Globus pallidus (tissue), 1 donor: Measurements from ENCODE around the gene PHKB.
"Not testable (repeated sequence)": the region's sequence is repeated elsewhere in the genome, so short reads cannot be mapped to it uniquely, and the experiment has no call there.

ENCODE experiments used
- DNase-seq: peaks from one replicate; pipeline ENCODE4 v3.0.0-alpha.2; 2015; ENCODE audit warnings: low spot score

The PHKB gene

DNA sequence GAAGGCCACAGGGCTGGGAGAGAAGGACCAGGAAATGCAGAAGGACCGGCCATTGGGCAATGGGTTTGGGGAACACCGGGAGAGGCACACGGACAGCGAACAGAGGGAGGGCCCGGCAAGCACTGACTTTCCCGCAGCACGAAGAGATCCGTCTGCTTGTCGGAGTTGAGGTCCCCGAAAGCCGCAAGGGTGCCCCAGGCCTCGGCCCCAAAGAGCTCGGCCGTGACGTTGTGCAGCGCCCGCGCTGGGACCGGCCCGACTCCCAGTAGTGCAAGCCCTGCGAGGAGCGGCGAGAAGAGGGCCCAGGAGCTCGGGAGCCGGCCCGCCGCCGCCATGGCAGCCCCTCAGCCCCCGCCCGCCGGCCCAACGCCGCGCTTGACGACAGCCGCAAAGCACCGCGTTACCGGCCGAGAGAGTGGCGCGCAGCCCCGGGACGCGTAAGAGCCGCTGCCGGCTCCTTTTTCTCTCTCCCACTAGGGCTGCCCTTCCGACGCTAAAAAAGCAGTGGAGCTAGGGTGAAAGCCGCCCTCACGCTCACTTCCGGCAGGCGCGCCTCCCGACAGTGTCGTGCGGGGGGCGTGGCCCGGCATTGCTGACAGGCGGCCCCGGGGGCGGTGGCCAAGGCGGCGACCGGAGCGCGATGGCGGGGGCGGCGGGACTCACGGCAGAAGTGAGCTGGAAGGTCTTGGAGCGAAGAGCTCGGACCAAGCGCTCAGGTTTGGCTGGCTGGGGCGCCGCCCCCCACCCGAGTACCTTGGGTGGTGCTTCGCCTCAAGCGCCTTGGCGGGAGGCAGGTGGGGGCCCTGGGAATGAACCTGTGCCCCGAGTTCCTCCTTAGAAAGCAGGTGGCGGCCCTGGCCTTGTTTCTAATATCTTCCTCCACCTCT is at the start of gene PHKB, which contains the start of gene ITFG1:
Gene PHKB (plus strand): TSS at position 621 of the 887 bp plus-strand sequence. CDS start 20 bp downstream, at position 641.
Gene ITFG1 (minus strand): TSS at position 353 of the 887 bp plus-strand sequence. CDS start 18 bp downstream, at position 335.
- DNase-seq: peak; percentile 87

DNA sequence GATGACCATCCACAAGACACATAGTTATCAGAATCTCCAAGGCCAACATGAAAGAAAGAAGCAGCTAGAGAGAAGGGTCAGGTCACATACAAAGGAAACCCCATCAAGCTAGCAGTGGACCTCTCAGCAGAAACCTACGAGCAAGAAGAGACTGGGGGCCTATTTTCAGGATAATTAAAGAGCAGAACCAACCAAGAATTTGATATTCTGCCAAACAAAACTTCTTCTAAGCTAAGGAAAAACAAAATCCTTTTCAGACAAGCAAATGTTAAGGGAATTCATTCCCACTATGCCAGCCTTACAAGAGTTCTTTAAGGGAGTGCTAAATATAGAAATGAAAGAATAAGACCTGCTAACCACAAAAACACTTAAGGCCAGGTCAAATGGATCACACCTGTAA is 48.1 kb upstream of the PHKB start:
- no peak for DNase-seq

DNA sequence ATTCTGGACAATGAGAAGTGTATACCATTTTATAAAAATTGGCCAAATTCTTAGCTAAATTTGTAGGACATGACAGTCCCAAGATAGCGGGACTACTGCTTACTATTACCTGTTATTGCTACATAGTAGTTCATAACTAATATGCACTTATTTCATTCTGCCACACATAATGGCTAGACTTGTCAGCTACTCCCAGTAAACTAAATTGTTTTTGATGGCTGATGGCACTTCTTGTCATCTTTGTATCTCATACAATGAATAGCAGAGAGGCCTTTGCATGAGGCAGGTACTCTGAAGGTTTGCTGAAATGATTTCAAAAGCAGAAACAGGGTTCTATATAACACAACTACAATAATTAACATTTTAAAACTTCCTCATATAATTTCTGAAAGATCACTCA is 44.3 kb upstream of the PHKB start:
- DNase-seq: no peak

DNA sequence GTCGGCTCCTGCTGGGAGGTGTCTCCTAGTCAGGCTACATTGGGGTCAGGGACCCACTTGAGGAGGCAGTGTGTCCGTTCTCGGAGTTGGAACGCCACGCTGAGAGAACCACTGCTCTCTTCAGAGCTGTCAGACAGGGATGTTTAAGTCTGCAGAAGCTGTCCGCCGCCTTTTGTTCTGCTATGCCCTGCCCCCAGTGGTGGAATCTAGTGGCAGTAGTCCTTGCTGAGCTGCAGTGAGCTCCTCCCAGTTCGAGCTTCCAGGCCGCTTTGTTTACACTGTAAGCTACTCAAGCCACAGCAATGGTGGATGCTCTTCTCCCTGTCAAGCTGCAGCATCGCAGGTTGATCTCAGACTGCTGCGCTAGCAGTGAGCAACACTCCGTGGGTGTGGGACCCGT is 36.3 kb upstream of the PHKB start:
- no peak for DNase-seq

DNA sequence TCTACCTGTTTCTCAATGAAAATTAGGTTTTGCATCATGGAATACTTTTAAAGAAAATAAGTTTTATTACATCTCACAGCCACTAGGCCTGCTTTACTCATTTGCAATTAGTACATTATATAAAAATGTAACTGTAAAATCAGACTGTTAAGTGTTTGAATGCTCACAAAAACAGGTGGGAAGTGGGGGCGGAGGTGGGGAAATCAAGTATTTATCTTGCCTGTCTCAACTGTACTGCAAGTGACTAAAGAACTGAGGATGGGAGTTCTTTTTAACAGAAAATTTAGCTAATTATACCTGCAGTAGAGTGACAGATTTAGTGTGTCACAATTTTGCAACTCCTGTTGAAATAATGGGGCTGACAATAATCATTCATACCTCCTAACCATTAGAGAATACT is 34.3 kb upstream of the PHKB start:
- DNase-seq: no peak

DNA sequence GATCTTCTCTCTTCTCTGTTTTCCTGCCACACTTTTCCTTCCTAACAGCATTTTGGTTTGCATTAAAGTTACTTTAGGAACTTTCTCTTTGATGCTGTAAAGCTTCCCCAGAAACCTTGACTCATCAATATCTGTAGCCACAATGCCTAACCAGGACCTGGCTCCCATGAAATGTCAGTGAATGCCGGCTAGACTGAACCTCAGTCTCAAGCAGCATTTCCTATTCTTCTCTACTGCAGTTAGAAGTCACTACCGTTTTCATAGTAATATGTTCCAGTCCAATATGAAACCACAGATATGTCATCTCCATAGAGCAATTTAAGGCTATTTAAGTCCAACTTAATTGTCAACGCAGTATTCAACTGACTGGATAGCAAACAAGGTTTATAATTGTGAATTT is 29.2 kb upstream of the PHKB start:
- DNase-seq: no peak

DNA sequence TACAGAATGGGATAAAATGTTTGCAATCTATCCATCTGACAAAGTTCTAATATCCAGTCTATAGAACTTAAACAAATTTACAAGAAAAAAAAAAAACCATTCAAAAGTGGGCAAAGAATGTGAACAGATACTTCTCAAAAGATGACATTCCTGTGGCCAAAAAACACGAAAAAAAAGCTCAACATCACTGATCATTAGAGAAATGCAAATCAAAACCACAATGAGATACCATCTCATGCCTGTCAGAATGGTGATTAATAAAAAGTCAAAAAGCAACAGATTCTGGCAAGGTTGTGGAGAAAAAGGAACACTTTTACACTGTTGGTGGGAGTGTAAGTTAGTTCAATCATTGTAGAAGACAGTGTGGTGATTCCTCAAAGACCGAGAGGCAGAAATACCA is 26.9 kb upstream of the PHKB start:
- DNase-seq: not testable (repeated sequence)

DNA sequence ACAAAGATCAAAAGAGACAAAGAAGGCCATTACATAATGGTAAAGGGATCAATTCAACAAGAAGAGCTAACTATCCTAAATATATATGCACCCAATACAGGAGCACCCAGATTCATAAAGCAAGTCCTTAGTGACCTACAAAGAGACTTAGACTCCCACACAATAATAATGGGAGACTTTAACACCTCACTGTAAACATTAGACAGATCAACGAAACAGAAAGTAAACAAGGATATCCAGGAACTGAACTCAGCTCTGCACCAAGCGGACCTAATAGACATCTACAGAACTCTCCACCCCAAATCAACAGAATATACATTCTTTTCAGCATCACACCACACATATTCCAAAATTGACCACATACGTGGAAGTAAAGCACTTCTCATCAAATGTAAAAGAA is 21.1 kb upstream of the PHKB start:
- not testable (repeated sequence) for DNase-seq

DNA sequence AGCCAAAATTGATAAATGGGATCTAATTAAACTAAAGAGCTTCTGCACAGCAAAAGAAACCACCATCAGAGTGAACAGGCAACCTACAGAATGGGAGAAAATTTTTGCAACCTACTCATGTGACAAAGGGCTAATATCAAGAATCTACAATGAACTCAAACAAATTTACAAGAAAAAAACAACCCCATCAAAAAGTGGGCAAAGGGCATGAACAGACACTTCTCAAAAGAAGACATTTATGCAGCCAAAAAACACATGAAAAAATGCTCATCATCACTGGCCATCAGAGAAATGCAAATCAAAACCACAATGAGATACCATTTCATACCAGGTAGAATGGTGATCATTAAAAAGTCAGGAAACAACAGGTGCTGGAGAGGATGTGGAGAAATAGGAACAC is 18.2 kb upstream of the PHKB start:
- DNase-seq: not testable (repeated sequence)

DNA sequence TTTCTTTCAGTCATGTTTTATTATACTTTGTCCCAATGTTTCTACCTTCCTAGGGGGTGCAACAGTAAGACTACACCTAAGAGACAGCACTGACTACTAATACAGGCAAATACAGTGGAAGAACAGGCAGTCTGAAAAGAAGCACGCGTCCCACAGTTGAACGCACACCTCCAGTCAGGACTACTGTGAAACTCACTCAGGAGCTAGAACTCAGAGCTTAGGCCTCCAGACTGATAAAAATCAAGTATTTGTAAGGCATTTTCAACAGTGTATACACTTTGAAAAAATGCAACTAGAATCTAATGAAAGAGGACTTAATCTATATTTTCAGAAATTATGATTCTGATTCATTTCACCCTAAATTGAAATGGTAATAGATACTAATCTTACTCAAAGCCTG is 14.7 kb upstream of the PHKB start:
- DNase-seq: no peak

DNA sequence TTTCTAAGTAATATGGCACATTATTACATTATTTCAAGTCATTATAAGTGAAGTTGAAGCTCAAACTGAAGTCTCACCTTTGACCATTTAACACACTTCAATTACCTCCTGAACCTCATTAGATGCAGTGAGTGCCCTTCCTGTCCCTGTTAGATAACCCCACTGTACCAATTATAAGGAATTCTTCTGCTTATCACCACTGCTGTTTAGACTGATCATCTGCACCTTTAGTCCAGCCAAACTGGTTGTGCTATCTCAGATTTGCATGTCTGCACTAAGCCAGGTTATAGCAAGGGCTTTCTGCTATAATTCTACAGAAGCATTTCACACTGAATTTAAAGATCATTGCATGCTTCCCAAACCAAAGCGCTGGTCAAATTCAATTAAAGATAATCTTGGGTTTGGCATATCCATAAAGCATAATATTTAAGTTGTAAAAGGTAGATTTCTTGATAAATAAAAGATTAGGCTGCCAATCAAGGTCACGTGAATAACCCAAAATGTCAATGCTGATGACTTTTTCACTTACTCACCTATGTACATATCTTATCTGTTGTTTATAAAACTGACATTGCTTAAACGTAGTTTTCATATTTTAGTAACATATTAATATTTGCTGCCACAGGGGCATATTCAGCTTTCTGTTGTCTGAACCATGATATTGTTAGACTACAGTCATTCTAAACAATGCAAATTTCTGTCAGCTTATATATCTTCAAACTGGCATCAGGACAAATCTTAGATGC is 12.1 kb upstream of the PHKB start:
- DNase-seq: no peak

DNA sequence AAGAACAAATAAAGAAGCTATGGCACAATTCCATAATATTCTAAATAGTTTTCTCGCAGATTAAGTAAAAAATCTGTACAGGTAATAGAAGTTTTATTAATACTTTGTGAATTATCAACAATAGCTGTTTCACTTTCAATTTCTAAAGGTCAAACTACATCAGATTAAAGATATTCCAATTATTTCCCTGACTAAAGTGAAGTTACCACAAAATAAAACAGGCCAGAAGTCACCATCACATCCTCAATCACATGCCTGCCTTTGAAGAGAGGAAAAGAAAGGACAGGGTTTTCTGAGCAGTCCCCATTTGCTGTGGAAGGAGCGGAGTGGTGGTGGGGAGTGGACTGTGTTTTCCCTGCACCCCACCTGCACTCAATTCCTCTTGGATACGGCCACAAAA is 11.3 kb upstream of the PHKB start:
- DNase-seq: no peak

DNA sequence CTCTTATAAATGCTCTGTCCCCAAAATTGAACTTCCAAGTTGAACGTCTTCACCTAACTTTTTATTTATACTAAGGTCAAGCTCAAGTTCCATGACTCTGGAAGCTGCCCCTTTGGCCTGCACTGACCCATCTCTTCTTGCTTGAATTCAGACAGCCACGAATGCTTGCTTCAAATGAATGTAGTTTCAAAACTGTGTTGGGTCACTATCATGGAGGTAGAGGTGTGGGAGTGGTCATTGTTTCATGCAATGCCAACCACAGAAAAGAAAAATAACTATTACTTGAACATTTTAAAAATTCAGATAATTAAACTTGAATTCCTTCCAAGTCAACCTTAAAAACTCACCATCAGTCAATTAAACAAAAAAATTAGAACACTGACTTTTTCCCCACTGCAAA is 2.8 kb upstream of the PHKB start:
- DNase-seq: no peak

DNA sequence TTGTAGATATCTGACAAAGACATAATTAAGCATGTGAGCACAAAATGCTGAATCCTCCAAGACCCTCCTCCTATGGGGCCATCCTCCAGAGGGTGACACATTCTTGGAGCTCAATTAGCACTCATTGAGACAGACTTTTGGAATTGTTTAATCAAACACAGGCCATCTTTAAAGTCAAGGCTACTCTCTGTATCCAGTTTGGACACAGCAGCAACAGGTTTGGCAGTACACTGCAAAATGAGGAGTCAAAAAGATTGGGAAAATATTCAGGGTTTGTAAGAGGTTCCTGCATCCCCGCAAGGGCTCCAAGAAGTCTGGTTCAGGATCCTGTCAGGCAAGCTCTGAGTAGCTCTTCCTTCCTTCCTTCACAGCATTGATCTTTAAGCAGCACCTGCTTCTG is 1.5 kb upstream of the PHKB start:
- DNase-seq: no peak

DNA sequence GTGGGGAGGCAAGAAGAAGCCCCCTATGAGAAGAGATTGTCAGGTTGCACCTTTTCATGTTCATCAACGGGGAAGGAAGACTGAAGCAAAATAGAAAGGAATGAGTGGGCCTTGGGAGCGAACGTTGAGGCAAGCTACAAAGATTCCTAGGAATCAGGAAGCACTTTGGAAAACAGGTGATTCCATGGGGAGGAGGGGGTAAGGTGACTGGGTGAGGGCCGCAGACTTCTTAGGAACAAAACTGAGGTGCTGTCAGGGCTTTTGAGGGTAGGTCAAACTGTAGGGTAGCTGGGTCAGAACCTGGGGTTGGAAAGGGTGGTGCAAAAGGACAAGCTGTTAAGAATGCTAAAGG is 796 bp upstream of the PHKB start:
- DNase-seq: no peak

DNA sequence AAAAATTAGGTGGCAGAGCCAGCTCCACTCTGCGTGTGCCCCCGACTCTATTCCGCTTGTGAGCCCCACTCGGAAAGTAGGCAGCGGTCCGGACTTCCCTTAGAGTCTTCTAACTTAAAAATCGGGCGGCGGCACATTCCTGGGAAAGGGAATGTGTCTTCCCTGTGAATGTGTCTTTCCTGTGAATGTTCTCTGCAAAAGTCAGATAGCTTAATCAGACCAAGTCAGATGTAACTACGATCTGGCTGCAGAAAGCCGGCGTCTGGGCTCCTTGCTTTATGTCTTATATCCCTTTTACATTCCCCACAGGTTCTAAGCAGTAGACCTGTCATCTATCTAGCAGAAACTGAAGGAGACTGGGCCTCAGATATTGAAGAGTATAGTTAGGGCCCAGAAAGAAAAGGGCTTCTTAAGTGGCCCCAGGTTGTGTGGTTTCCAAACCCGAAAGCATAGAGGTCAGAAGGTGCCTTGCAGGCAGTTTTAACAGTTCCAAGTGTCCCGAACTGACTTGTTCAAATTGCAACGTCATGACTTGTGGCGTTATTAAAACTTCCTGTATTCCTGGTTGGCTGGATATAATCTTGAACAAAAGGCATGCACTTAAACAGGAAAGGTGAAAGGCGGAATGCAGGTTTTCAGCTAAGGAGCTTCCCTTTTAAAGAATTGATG is 601 bp downstream of the PHKB start:
- DNase-seq: peak; percentile 40

DNA sequence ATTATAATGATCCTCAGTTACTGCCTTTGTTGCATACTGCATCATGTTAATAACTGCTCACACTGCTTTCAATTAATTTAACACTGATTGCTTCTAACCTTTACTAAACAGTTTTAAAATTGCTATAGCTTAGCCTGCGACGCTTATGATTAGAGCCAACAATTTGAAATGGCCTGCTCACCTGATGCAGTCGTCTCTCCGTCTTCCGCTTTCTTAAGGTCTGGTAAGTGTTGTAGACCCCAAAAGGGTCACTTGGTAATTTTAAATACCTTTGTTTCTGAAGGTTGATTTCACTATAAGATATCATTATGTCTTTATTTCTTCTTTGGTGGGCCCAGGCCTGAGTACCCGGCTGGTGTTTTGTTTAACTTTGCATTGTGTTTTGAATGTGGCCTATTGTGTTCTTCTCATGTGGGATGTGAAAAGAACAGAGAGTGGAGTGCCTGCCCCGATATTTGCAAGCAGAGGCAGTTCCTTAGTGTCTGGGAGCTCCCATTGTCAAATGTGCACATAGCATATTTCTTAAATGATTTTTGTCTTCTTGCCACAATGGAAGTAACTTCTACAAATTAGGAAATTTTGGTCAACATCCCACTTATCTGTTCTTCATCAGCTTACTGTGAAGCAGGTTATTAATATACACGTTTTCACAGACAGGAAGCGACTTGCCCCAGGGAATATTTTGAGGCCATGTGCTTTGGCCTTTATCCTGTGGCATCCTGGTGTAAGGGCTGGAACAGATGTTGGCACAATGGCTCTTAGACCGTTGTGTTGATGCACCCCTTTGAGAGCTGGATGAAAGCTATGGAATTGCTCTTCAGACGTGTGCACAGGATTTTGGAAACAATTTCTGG is 2.9 kb downstream of the PHKB start:
- DNase-seq: peak; percentile 64

DNA sequence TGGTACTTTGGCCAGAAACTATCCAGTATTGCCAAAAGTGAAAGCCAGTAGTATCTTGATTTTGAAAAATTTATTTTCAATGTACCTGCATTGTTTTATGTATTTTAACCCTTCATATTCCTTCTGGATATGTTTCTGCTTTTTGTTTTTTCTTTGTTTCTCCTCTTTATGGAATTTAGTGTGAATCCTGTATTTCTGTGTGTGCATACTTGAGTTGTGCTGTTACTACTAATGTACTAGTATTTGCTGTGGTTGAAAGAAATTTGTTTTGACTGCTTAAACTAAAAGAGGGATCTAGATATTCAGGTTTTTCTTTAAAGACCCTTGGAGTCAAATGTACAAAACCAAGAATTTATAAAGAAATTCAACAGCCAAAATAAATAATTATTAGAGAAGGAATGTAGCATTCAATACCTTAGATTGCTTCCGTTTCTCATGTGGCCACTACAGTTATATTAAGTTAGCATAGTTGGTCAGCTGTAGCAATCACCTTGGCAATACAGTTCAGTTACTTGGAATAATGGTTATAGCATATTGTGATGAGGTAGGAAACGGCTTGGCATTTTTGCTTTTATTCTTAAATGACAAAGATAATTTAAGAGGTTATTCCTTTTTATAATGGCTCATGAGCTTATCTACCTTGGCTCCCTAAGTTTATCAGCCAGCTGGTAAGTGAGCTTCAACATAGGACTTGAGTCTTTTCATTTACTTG is 4.9 kb downstream of the PHKB start:
- DNase-seq: no peak

DNA sequence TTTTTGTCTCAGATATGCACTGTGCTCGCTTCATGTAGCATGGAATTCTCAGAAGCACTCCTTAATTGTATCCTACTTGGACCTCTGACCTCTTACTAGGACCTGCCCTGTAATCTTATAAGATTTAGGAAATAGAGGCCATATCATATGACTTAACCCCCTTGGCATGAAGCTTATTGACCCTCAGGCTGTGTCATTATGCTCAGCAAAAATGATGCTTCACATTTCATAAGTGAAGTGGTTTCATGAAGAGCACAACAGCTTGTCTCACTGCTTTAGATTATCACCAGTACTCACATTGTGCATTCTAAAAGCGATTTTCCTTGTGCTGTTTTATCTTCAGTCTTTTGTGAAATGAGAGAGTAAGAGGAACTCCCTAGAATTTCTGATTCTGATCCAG is 6.4 kb downstream of the PHKB start:
- DNase-seq: no peak

DNA sequence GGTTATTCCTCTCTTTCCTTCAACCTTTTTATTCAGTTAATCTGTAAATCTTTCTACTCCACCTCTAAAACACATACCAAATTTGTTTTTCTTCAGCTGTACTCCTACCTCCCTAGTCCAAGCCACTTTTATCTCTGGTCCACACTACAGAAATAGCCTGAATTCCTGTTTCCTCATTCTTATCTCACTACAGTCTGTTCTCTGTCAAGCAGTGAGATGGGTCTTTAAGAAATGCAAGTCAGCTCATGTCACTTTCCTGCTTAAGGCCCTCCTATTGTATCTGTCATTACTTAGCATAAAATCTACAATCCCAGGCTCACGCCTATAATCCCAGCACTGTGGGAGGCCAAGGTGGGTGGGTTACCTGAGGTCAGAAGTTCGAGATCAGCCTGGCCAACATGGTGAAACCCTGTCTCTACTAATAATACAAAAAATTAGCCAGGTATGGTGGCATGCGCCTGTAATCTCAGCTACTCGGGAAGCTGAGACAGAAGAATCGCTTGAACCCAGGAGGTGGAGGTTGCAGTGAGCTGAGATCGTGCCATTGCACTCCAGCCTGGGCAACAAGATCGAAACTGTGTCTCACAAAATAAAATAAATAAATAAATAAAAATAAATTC is 7.0 kb downstream of the PHKB start:
- DNase-seq: not testable (repeated sequence)

DNA sequence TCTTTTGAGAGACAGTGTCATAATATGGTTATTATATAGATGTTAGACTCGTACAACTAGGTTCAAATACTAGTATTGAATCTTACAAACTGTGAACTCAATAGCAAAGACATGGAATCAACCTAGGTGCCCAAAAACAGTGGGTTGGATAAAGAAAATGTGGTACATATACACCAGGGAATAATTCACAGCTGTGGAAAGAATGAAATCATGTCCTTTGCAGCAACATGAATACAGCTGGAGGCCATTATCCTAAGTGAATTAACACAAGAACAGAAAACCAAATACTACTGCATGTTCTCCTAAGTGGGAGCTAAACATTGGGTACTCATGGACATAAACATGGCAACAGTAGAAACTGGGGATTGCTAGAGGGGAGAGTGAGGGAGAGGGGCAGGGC is 8.1 kb downstream of the PHKB start:
- no peak for DNase-seq
